WTC11 (cell line): ENCODE results near the gene CAMK2D.

Experiments
- ATF1 ChIP-seq: sonication (generic); formaldehyde crosslinking; IDR thresholded peaks from 2 replicates; pipeline ENCODE4 v1.8.1; 2023; ENCODE audit warnings: mild to moderate bottlenecking, moderate library complexity, missing genetic modification reagents
- SOX15 ChIP-seq: fragments of 250-450 bp; sonication (Bioruptor Pico); IDR thresholded peaks from 2 replicates; pipeline ENCODE4 v1.9.0; 2021; ENCODE audit warnings: mild to moderate bottlenecking
- ZNF121 ChIP-seq: sonication (generic); formaldehyde crosslinking; IDR thresholded peaks from 2 replicates; pipeline ENCODE4 v1.8.0; 2023; ENCODE audit warnings: missing genetic modification reagents
- TF ChIP-seq, protein P1 (sequence below): fragments of 200-600 bp; IDR thresholded peaks from 2 replicates; pipeline ENCODE4 v1.8.0; 2022; ENCODE audit warnings: antibody characterized with exemption
- TF ChIP-seq, protein P2 (sequence below): sonication (generic); formaldehyde crosslinking; IDR thresholded peaks from 2 replicates; pipeline ENCODE4 v1.8.1; 2023; ENCODE audit warnings: mild to moderate bottlenecking, missing genetic modification reagents, moderate library complexity
- TF ChIP-seq, protein P3 (sequence below): sonication (generic); formaldehyde crosslinking; IDR thresholded peaks from 2 replicates; pipeline ENCODE4 v1.8.0; 2022; ENCODE audit warnings: mild to moderate bottlenecking, missing genetic modification reagents
- TF ChIP-seq, protein P4 (sequence below): fragments of 250-450 bp; sonication (Bioruptor Pico); IDR thresholded peaks from 2 replicates; pipeline ENCODE4 v2.1.2; 2022; ENCODE audit warnings: mild to moderate bottlenecking, moderate library complexity

- TF ChIP-seq, protein P1, sequence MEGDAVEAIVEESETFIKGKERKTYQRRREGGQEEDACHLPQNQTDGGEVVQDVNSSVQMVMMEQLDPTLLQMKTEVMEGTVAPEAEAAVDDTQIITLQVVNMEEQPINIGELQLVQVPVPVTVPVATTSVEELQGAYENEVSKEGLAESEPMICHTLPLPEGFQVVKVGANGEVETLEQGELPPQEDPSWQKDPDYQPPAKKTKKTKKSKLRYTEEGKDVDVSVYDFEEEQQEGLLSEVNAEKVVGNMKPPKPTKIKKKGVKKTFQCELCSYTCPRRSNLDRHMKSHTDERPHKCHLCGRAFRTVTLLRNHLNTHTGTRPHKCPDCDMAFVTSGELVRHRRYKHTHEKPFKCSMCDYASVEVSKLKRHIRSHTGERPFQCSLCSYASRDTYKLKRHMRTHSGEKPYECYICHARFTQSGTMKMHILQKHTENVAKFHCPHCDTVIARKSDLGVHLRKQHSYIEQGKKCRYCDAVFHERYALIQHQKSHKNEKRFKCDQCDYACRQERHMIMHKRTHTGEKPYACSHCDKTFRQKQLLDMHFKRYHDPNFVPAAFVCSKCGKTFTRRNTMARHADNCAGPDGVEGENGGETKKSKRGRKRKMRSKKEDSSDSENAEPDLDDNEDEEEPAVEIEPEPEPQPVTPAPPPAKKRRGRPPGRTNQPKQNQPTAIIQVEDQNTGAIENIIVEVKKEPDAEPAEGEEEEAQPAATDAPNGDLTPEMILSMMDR: no peak
- TF ChIP-seq, protein P2, sequence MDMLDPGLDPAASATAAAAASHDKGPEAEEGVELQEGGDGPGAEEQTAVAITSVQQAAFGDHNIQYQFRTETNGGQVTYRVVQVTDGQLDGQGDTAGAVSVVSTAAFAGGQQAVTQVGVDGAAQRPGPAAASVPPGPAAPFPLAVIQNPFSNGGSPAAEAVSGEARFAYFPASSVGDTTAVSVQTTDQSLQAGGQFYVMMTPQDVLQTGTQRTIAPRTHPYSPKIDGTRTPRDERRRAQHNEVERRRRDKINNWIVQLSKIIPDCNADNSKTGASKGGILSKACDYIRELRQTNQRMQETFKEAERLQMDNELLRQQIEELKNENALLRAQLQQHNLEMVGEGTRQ (CRISPR knock-in tag): no peak
- no peak for TF ChIP-seq SOX15
- no peak for TF ChIP-seq ATF1 (CRISPR knock-in tag)
- TF ChIP-seq, protein P3, sequence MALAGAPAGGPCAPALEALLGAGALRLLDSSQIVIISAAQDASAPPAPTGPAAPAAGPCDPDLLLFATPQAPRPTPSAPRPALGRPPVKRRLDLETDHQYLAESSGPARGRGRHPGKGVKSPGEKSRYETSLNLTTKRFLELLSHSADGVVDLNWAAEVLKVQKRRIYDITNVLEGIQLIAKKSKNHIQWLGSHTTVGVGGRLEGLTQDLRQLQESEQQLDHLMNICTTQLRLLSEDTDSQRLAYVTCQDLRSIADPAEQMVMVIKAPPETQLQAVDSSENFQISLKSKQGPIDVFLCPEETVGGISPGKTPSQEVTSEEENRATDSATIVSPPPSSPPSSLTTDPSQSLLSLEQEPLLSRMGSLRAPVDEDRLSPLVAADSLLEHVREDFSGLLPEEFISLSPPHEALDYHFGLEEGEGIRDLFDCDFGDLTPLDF (CRISPR knock-in tag): no peak
- TF ChIP-seq, protein P4, sequence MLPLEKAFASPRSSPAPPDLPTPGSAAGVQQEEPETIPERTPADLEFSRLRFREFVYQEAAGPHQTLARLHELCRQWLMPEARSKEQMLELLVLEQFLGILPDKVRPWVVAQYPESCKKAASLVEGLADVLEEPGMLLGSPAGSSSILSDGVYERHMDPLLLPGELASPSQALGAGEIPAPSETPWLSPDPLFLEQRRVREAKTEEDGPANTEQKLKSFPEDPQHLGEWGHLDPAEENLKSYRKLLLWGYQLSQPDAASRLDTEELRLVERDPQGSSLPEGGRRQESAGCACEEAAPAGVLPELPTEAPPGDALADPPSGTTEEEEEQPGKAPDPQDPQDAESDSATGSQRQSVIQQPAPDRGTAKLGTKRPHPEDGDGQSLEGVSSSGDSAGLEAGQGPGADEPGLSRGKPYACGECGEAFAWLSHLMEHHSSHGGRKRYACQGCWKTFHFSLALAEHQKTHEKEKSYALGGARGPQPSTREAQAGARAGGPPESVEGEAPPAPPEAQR (CRISPR knock-in tag): no peak
- TF ChIP-seq ZNF121 (CRISPR knock-in tag): no peak
Measured at GRCh38 chr4:113756005-113756410, 5.5 kb downstream of the CAMK2D start.
